Stomach (tissue), 4 donors: Measurements from ENCODE around the gene CCDC30.

Experiments
- CTCF ChIP-seq, 7 experiments: fragments of 450-650 bp in 4 of 7; fragments of 200-600 bp in 3 of 7; sonication (generic) in 3 of 7; IDR thresholded peaks; one replicate each; pipeline ENCODE4 v1.5.1; 2016 to 2019; ENCODE audit warnings: antibody characterized with exemption in 7 of 7, control low read depth in 2 of 7, mild to moderate bottlenecking in 1 of 7
- EP300 ChIP-seq: sonication (generic); formaldehyde crosslinking; IDR thresholded peaks from one replicate; pipeline ENCODE4 v1.6.1; 2017; ENCODE audit warnings: antibody characterized with exemption
- POLR2A ChIP-seq, 4 donors: fragments of 450-650 bp; IDR thresholded peaks; one replicate each; pipeline ENCODE4 v1.6.1; 2016; ENCODE audit warnings: antibody characterized with exemption in 4 of 4, control low read depth in 2 of 4, mild to moderate bottlenecking in 1 of 4, moderate library complexity in 1 of 4
- POLR2AphosphoS5 ChIP-seq, 3 donors: sonication (generic); formaldehyde crosslinking; IDR thresholded peaks; one replicate each; pipeline ENCODE4 v1.6.1; 2016; ENCODE audit warnings: antibody characterized with exemption in 3 of 3

GRCh38 chr1:42518908-42519307 lies 55.8 kb downstream of the CCDC30 start:
- TF ChIP-seq POLR2A (IDR thresholded peaks at IDR 0.05) = no peak
- TF ChIP-seq POLR2AphosphoS5 (IDR thresholded peaks at IDR 0.05) = no peak
- no peak for TF ChIP-seq CTCF (IDR thresholded peaks at IDR 0.05)
- no peak for TF ChIP-seq EP300
